HCT116 (cell line): ENCODE measurements around the gene TFF1. TPM values are rescaled to one million over a fixed set of nuclear protein-coding genes. Genes with fewer than 3 reads are reported as not detected.

Experiments used
- ATAC-seq: fragments of 200-7000 bp; cut with Tn5 transposase; 2 replicates; pipeline ENCODE4 v1.9.1; 2020; ENCODE audit warnings: mild to moderate bottlenecking, moderate library complexity
- BruUV-seq: library from RNA; stranded (reverse); fragments of 400-500 nt; replicated peaks from 2 replicates; lab custom pipeline; 2021; lab: Mats Ljungman, UMichigan
- CTCF ChIA-PET: fragments of 300-600 bp; sonication (Branson Sonifier 250); formaldehyde crosslinking; loops from one replicate; lab custom pipeline; 2021; ENCODE audit warnings: antibody characterized with exemption; lab: Charles Lee
- POLR2A ChIA-PET: fragments of 300-600, 350-600 bp; sonication (Branson Sonifier 250); formaldehyde crosslinking; loops from one replicate; lab custom pipeline; 2021; ENCODE audit warnings: antibody characterized with exemption; lab: Charles Lee
- RAD21 ChIA-PET, 2 experiments: fragments of 300-600 bp; sonication (Branson Sonifier 250); formaldehyde crosslinking; loops; one replicate each; lab custom pipeline; 2023; ENCODE audit warnings: low total read pairs in 2 of 2; ENCODE audit not compliant: uncharacterized antibody in 2 of 2, unreplicated experiment in 2 of 2, low non-redundant PET in 1 of 2; lab: Charles Lee
- DNase-seq: peaks from one replicate; pipeline ENCODE4 v3.0.0-alpha.2; 2010; ENCODE audit warnings: low read depth, low spot score
- H2AFZ ChIP-seq: fragments of 200-600 bp; shearing (Covaris generic), sonication (generic); 2 replicates; pipeline ENCODE4 v1.6.1; 2017; ENCODE audit warnings: low read depth, mixed run types, mixed read lengths, antibody characterized with exemption, low read length; ENCODE audit not compliant: poor library complexity, severe bottlenecking
- H3K27ac ChIP-seq: 2 replicates; pipeline ENCODE4 v1.5.1; 2012; ENCODE audit warnings: low read depth, low read length
- H3K27me3 ChIP-seq: fragments of 200-600 bp; sonication (generic); 2 replicates; pipeline ENCODE4 v1.6.1; 2016; ENCODE audit warnings: mixed run types, low read length, mixed read lengths; ENCODE audit not compliant: insufficient read depth
- H3K36me3 ChIP-seq, 2 experiments: fragments of 200-500 bp in 1 of 2; fragments of 200-600 bp in 1 of 2; sonication (Bioruptor generic) in 1 of 2; sonication (generic) in 1 of 2; 2 replicates each; pipeline versions ENCODE4 v1.5.1 to v1.6.1; 2014 to 2016; ENCODE audit warnings: low read length in 2 of 2, inconsistent platforms in 1 of 2, mixed read lengths in 1 of 2, mixed run types in 1 of 2; ENCODE audit not compliant: insufficient read depth in 2 of 2, control insufficient read depth in 1 of 2
- H3K4me1 ChIP-seq, 2 experiments: fragments of 200-600 bp in 1 of 2; sonication (generic) in 1 of 2; 2 replicates each; pipeline versions ENCODE4 v1.5.1 to v1.6.1; 2012 to 2017; ENCODE audit warnings: low read length in 2 of 2, inconsistent platforms in 1 of 2, mild to moderate bottlenecking in 1 of 2, mixed read lengths in 1 of 2, mixed run types in 1 of 2, moderate library complexity in 1 of 2; ENCODE audit not compliant: insufficient read depth in 2 of 2, control insufficient read depth in 1 of 2
- H3K4me2 ChIP-seq: fragments of 200-600 bp; sonication (generic); 2 replicates; pipeline ENCODE4 v1.6.1; 2017; ENCODE audit warnings: mixed run types, low read length, mixed read lengths
- H3K4me3 ChIP-seq, 2 experiments: fragments of 200-600 bp in 1 of 2; sonication (generic) in 1 of 2; replicated peaks in 1 of 2; 2 replicates each; pipeline ENCODE4 v1.5.1; 2011 to 2016; ENCODE audit warnings: low read length in 2 of 2, control low read depth in 1 of 2, low read depth in 1 of 2, mild to moderate bottlenecking in 1 of 2, mixed read lengths in 1 of 2, mixed run types in 1 of 2
- H3K79me2 ChIP-seq: fragments of 200-600 bp; sonication (generic); 2 replicates; pipeline ENCODE4 v1.6.1; 2017; ENCODE audit warnings: mild to moderate bottlenecking, mixed run types, low read length, moderate library complexity, mixed read lengths; ENCODE audit not compliant: insufficient read depth
- H3K9ac ChIP-seq: fragments of 200-600 bp; sonication (generic); 2 replicates; pipeline ENCODE4 v1.6.1; 2016; ENCODE audit warnings: low read length, mixed read lengths
- H3K9me2 ChIP-seq: fragments of 200-600 bp; sonication (generic), shearing (Covaris generic); 2 replicates; pipeline ENCODE4 v1.6.1; 2017; ENCODE audit warnings: mixed run types, mild to moderate bottlenecking, moderate library complexity; ENCODE audit not compliant: insufficient read depth
- H3K9me3 ChIP-seq, 2 experiments: fragments of 200-500 bp in 1 of 2; fragments of 200-600 bp in 1 of 2; sonication (Bioruptor generic) in 1 of 2; sonication (generic) in 1 of 2; 2 replicates each; pipeline ENCODE4 v1.6.1; 2014 to 2017; ENCODE audit warnings: low read length in 2 of 2, mixed read lengths in 2 of 2, inconsistent platforms in 1 of 2, low read depth in 1 of 2, mild to moderate bottlenecking in 1 of 2, mixed run types in 1 of 2, moderate library complexity in 1 of 2; ENCODE audit not compliant: control insufficient read depth in 1 of 2, insufficient read depth in 1 of 2
- H4K20me1 ChIP-seq: fragments of 200-600 bp; sonication (generic), shearing (Covaris generic); 2 replicates; pipeline ENCODE4 v1.6.1; 2017; ENCODE audit warnings: mixed run types, mild to moderate bottlenecking, moderate library complexity; ENCODE audit not compliant: insufficient read depth
- ATF3 ChIP-seq: IDR thresholded peaks from 2 replicates; pipeline ENCODE4 v1.6.1; 2012
- CBX3 ChIP-seq: IDR thresholded peaks from 2 replicates; pipeline ENCODE4 v1.6.1; 2012; ENCODE audit warnings: low read depth
- CEBPB ChIP-seq: IDR thresholded peaks from 2 replicates; pipeline ENCODE4 v1.6.1; 2012; ENCODE audit warnings: low read depth
- CTCF ChIP-seq, 3 experiments: fragments of 200-600 bp in 1 of 3; sonication (generic) in 1 of 3; IDR thresholded peaks in 2 of 3; conservative IDR thresholded peaks in 1 of 3; 2 replicates each; pipeline ENCODE4 v1.5.1; 2012 to 2017; ENCODE audit warnings: low read depth in 2 of 3, low read length in 2 of 3, antibody characterized with exemption in 1 of 3, borderline replicate concordance in 1 of 3, control low read depth in 1 of 3, mild to moderate bottlenecking in 1 of 3, mixed read lengths in 1 of 3, mixed run types in 1 of 3, moderate library complexity in 1 of 3; ENCODE audit not compliant: insufficient read depth in 1 of 3
- EGR1 ChIP-seq: IDR thresholded peaks from 2 replicates; pipeline ENCODE4 v1.6.1; 2012; ENCODE audit warnings: low read depth
- ELF1 ChIP-seq: IDR thresholded peaks from 2 replicates; pipeline ENCODE4 v1.6.1; 2012; ENCODE audit warnings: low read depth, borderline replicate concordance
- EZH2phosphoT487 ChIP-seq: fragments of 200-600 bp; IDR thresholded peaks from 2 replicates; pipeline ENCODE4 v1.6.1; 2018; ENCODE audit warnings: antibody characterized with exemption, borderline replicate concordance
- MAX ChIP-seq: IDR thresholded peaks from 2 replicates; pipeline ENCODE4 v1.6.1; 2012
- POLR2A ChIP-seq: IDR thresholded peaks from 2 replicates; pipeline ENCODE4 v1.7.0; 2011; ENCODE audit warnings: borderline replicate concordance; ENCODE audit not compliant: insufficient read depth, insufficient read length; ENCODE audit errors: extremely low read depth
- POLR2AphosphoS5 ChIP-seq: IDR thresholded peaks from 2 replicates; pipeline ENCODE4 v1.6.1; 2011; ENCODE audit warnings: mild to moderate bottlenecking, low read depth, low read length, moderate library complexity
- RAD21 ChIP-seq: IDR thresholded peaks from 2 replicates; pipeline ENCODE4 v1.6.1; 2012; ENCODE audit warnings: low read depth, mild to moderate bottlenecking
- SIN3A ChIP-seq: IDR thresholded peaks from 2 replicates; pipeline ENCODE4 v1.6.1; 2012; ENCODE audit warnings: low read depth
- SP1 ChIP-seq: IDR thresholded peaks from 2 replicates; pipeline ENCODE4 v1.6.1; 2012; ENCODE audit warnings: low read depth
- SRF ChIP-seq: IDR thresholded peaks from 2 replicates; pipeline ENCODE4 v1.6.1; 2012; ENCODE audit warnings: low read depth
- TCF7L2 ChIP-seq: IDR thresholded peaks from 2 replicates; pipeline ENCODE4 v1.7.0; 2011; ENCODE audit warnings: borderline replicate concordance, inconsistent platforms; ENCODE audit not compliant: insufficient read depth, insufficient read length; ENCODE audit errors: extremely low read depth
- ZBTB33 ChIP-seq: IDR thresholded peaks from 2 replicates; pipeline ENCODE4 v1.6.1; 2011; ENCODE audit warnings: mild to moderate bottlenecking, low read length, moderate library complexity; ENCODE audit not compliant: insufficient replicate concordance; ENCODE audit errors: extremely low read depth
- ZNF274 ChIP-seq: fragments of 200-500 bp; sonication (Bioruptor generic); IDR thresholded peaks from 2 replicates; pipeline ENCODE4 v1.6.1; 2014; ENCODE audit warnings: mild to moderate bottlenecking, low read depth, low read length, inconsistent platforms
- intact Hi-C: fragments of 100-400 bp; cut with micrococcal nuclease; formaldehyde crosslinking; loops from 2 replicates; pipeline ENCODE4 v1.10.0; 2022
- total RNA-seq: library from RNA; stranded (reverse); gene quantifications from one replicate; pipeline ENCODE4 v1.2.1, GENCODE V29; 2021; ENCODE audit not compliant: unreplicated experiment

TFF1 gene
- total RNA-seq, 1 experiment from 2014 or later = 0.61 TPM

GRCh38 chr21:42343556-42343955 lies 22.8 kb downstream of the TFF1 start:
- intact Hi-C loops = no loop called here
- Histone ChIP-seq H2AFZ (no peak overlapping the region), H3K4me1 (no peaks in the 10 kb centered on the region), H3K27me3 (no peaks in the 10 kb centered on the region), H3K79me2 (no peaks in the 10 kb centered on the region), H3K36me3 (no peaks in the 10 kb centered on the region), H3K9me2 (no peaks in the 10 kb centered on the region), H3K9me3 (no peaks in the 10 kb centered on the region), H3K27ac (no peak overlapping the region), H3K9ac (no peak overlapping the region), H3K4me3 (no peak overlapping the region), H3K4me2 (no peak overlapping the region), H4K20me1 (no peaks in the 10 kb centered on the region)
- TF ChIP-seq TCF7L2 (no peak), ELF1 (no peak), EZH2phosphoT487 (no peak), SRF (no peak), POLR2A (no peak), RAD21 (no peak), ZNF274 (no peak), SIN3A (no peak), CEBPB (no peak), ZBTB33 (no peak), MAX (no peak), CBX3 (no peak), POLR2AphosphoS5 (no peak), SP1 (no peak), EGR1 (no peak), CTCF (IDR thresholded peaks at IDR 0.05 in 2 of 3, conservative IDR thresholded peaks at IDR 0.05 in 1 of 3; ENCODE audit: borderline replicate concordance in 1 of 3, insufficient read depth in 1 of 3, low read depth in 2 of 3, low read length in 2 of 3) (no peak), ATF3 (no peak)
- RAD21 ChIA-PET = no interaction called here
- POLR2A ChIA-PET = no interaction called here
- no peak for DNase-seq
- ATAC-seq = no peak
- CTCF ChIA-PET = no interaction called here
- no TSS peak for BruUV-seq
